Epithelial cell of proximal tubule (primary cell): ENCODE results near the gene USP6NL. TPM values are rescaled to one million over a fixed set of nuclear protein-coding genes. Genes with fewer than 3 reads are reported as not detected.

Experiments
- DNase-seq: peaks from one replicate; pipeline ENCODE4 v3.0.0-alpha.2; 2011; ENCODE audit warnings: low read depth
- H3K4me3 ChIP-seq: 2 replicates; pipeline ENCODE4 v1.5.1; 2011; ENCODE audit warnings: low read depth, mild to moderate bottlenecking, low read length
- CTCF ChIP-seq: conservative IDR thresholded peaks from 2 replicates; pipeline ENCODE4 v1.5.1; 2012; ENCODE audit warnings: low read depth, mild to moderate bottlenecking, low read length
- total RNA-seq: library from RNA; depleted of rRNA; stranded (reverse); fragments of >200 nt; gene quantifications from 2 replicates; pipeline ENCODE4 v1.2.3, GENCODE V29; 2015

The USP6NL gene
- total RNA-seq, 1 donor from 2014 or later: 14.7 TPM

- no peak for TF ChIP-seq CTCF
- H3K4me3 ChIP-seq: no peak overlapping the region
- DNase-seq: no peak
These were observed 35.0 kb upstream of the USP6NL start for GRCh38 chr10:11646450-11646849.

GRCh38 chr10:11643039-11643438, 31.6 kb upstream of the USP6NL start:
- H3K4me3 ChIP-seq: no peak overlapping the region
- DNase-seq: no peak
- no peak for TF ChIP-seq CTCF

GRCh38 chr10:11642566-11642965, 31.1 kb upstream of the USP6NL start:
- no peak for TF ChIP-seq CTCF
- H3K4me3 ChIP-seq: no peak overlapping the region
- DNase-seq: no peak

- TF ChIP-seq CTCF: no peak
- no peak overlapping the region for H3K4me3 ChIP-seq
- no peak for DNase-seq
These were observed 28.7 kb upstream of the USP6NL start for GRCh38 chr10:11639849-11640764.

- no peak for TF ChIP-seq CTCF
- no peak overlapping the region for H3K4me3 ChIP-seq
- DNase-seq: no peak
These were observed 27.9 kb upstream of the USP6NL start for GRCh38 chr10:11639362-11639761.

GRCh38 chr10:11638055-11638698, 26.7 kb upstream of the USP6NL start:
- no peak for TF ChIP-seq CTCF
- no peak overlapping the region for H3K4me3 ChIP-seq
- DNase-seq: no peak
